Fibroblast of lung (primary cell): Measurements from ENCODE around the gene NFATC2. TPM values are rescaled to one million over a fixed set of nuclear protein-coding genes. Genes with fewer than 3 reads are reported as not detected.

Experiments
- DNase-seq, 2 donors: peaks; one replicate each; pipeline versions ENCODE4 v3.0.0 to v3.0.0-alpha.2; 2010; ENCODE audit warnings: low read depth in 2 of 2
- H2AFZ ChIP-seq: 2 replicates; pipeline ENCODE4 v1.5.1; 2012; ENCODE audit warnings: low read length, control low read depth, inconsistent platforms
- H3K27ac ChIP-seq: 2 replicates; pipeline ENCODE4 v1.5.1; 2011; ENCODE audit warnings: low read length, control low read depth; ENCODE audit not compliant: insufficient read depth
- H3K27me3 ChIP-seq: 2 replicates; pipeline ENCODE4 v1.5.1; 2011; ENCODE audit warnings: mild to moderate bottlenecking, low read length; ENCODE audit not compliant: control insufficient read depth, insufficient read depth
- H3K36me3 ChIP-seq: 2 replicates; pipeline ENCODE4 v1.5.1; 2011; ENCODE audit warnings: low read length; ENCODE audit not compliant: control insufficient read depth, insufficient read depth
- H3K4me1 ChIP-seq: 2 replicates; pipeline ENCODE4 v1.5.1; 2011; ENCODE audit warnings: low read length; ENCODE audit not compliant: control insufficient read depth, insufficient read depth; ENCODE audit errors: extremely low read depth
- H3K4me2 ChIP-seq: 2 replicates; pipeline ENCODE4 v1.5.1; 2011; ENCODE audit warnings: low read length, control low read depth; ENCODE audit not compliant: insufficient read depth; ENCODE audit errors: extremely low read depth
- H3K4me3 ChIP-seq, 4 experiments: fragments of 200-600 bp in 1 of 4; sonication (generic) in 1 of 4; replicated peaks in 1 of 4; 2 replicates each; pipeline ENCODE4 v1.5.1; 2011 to 2016; ENCODE audit warnings: low read length in 4 of 4, low read depth in 3 of 4, mild to moderate bottlenecking in 3 of 4, control low read depth in 2 of 4, inconsistent platforms in 1 of 4, mixed read lengths in 1 of 4; ENCODE audit not compliant: insufficient read depth in 1 of 4; ENCODE audit errors: control extremely low read depth in 1 of 4
- H3K79me2 ChIP-seq: 2 replicates; pipeline ENCODE4 v1.5.1; 2012; ENCODE audit warnings: mild to moderate bottlenecking, low read length, inconsistent platforms; ENCODE audit not compliant: control insufficient read depth, insufficient read depth
- H3K9ac ChIP-seq: 2 replicates; pipeline ENCODE4 v1.5.1; 2011; ENCODE audit warnings: mild to moderate bottlenecking, low read length, control low read depth; ENCODE audit not compliant: insufficient read depth
- H3K9me3 ChIP-seq: 2 replicates; pipeline ENCODE4 v1.5.1; 2012; ENCODE audit warnings: low read depth, low read length; ENCODE audit not compliant: control insufficient read depth, insufficient read depth
- H4K20me1 ChIP-seq: 2 replicates; pipeline ENCODE4 v1.5.1; 2011; ENCODE audit warnings: low read length; ENCODE audit not compliant: control insufficient read depth, insufficient read depth; ENCODE audit errors: extremely low read depth
- EZH2 ChIP-seq: IDR thresholded peaks from 2 replicates; pipeline ENCODE4 v1.5.1; 2012; ENCODE audit warnings: low read length, control low read depth, mild to moderate bottlenecking; ENCODE audit errors: missing control alignments
- polyA plus RNA-seq, 2 donors: library from polyadenylated mRNA; depleted of rRNA in 1 of 2; stranded (reverse) in 1 of 2; unstranded in 1 of 2; fragments of >200 nt; gene quantifications; 2 replicates each; pipeline ENCODE4 v1.2.1, GENCODE V29; 2011 to 2012; ENCODE audit warnings: missing spikeins in 1 of 2
- total RNA-seq: library from RNA; depleted of rRNA; stranded (reverse); fragments of >200 nt; gene quantifications from 2 replicates; pipeline ENCODE4 v1.2.1, GENCODE V29; 2014
- TF ChIP-seq, protein P1 (sequence below), 2 donors: IDR thresholded peaks in 1 of 2; conservative IDR thresholded peaks in 1 of 2; 1 replicate in 1 of 2; 2 replicates in 1 of 2; pipeline ENCODE4 v1.5.1; 2011 to 2012; ENCODE audit warnings: low read length in 2 of 2, control low read depth in 1 of 2, inconsistent platforms in 1 of 2, low read depth in 1 of 2, mild to moderate bottlenecking in 1 of 2

Gene NFATC2
- total and polyA plus RNA-seq, 2 donors (not counting 1 experiment from before 2014, with no cell fraction given): 0.50 to 1.2 TPM

DNA sequence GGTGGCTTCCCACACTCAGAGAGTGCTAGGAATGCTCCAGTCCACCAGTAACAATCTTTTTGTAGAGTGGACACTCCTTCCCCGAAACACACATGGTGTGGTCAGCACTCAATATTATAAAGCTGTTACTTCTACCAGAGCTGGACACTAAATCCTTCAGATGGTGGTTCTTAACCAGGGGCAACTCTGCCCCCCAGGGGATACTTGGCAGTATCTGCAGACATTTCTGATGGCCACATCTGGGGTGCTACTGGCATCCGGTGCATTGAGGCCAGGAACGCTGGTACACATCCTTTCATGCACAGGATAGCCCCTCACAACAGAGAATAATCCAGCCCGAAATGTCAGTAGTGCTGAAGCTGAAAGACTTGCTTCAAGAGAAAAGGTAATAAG, 124.4 kb downstream of the NFATC2 start:
- Histone ChIP-seq H3K36me3 (no peaks in the 10 kb centered on the region), H3K4me3 (no peak overlapping the region)

DNA sequence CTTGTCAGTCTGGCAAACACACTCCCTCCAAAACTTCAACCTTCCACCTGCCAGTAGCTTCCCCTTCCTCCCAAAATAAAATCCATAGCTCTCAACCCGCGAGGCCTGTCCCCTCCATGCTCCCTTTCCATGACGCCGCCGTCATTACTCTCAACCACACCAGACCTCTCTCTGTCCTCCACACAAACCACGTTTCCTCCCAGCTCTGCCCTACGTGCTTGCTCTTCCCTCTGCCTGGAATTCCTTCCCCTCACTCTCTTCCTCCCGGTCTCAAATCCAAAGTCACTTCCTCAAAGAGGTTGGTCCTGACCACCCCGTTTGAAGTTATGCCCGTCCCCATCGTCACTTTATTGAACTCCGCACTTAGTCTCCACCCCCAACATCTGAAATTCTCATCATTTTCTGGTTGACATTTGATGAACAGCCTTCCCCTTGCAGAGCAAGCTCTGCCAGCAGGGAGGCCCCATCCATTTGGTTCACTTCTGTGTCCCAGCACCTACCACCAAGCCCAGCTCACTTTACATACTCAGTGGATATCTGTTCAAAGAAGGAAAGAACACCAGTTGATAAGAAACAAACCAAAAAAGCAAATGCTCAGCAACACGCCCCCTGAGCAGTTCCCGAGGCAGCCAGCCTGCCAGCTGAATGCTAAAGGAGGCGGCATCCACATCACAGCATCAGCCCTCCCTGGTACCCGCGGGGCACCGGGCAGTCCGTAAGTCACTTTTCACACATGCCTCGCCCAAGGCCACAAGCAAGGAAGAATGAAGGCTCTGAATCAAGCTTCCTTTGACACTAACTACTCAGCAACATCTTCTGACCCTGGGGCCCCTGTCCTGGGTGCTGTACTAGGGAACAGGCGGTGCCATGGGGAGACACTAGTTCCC, 125.0 kb downstream of the NFATC2 start:
- DNase-seq: no peak
- Histone ChIP-seq H3K4me3 (no peak overlapping the region), H3K4me2 (no peak overlapping the region), H3K36me3 (no peaks in the 10 kb centered on the region), H3K27ac (no peak overlapping the region), H4K20me1 (no peaks in the 10 kb centered on the region), H2AFZ (no peak overlapping the region), H3K4me1 (no peaks in the 10 kb centered on the region), H3K9me3 (no peaks in the 10 kb centered on the region), H3K79me2 (no peaks in the 10 kb centered on the region), H3K9ac (no peak overlapping the region), H3K27me3 (no peaks in the 10 kb centered on the region)
- TF ChIP-seq EZH2: no peak
- TF ChIP-seq, protein P1, sequence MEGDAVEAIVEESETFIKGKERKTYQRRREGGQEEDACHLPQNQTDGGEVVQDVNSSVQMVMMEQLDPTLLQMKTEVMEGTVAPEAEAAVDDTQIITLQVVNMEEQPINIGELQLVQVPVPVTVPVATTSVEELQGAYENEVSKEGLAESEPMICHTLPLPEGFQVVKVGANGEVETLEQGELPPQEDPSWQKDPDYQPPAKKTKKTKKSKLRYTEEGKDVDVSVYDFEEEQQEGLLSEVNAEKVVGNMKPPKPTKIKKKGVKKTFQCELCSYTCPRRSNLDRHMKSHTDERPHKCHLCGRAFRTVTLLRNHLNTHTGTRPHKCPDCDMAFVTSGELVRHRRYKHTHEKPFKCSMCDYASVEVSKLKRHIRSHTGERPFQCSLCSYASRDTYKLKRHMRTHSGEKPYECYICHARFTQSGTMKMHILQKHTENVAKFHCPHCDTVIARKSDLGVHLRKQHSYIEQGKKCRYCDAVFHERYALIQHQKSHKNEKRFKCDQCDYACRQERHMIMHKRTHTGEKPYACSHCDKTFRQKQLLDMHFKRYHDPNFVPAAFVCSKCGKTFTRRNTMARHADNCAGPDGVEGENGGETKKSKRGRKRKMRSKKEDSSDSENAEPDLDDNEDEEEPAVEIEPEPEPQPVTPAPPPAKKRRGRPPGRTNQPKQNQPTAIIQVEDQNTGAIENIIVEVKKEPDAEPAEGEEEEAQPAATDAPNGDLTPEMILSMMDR (conservative IDR thresholded peaks at IDR 0.05 in 1 of 2, IDR thresholded peaks at IDR 0.05 in 1 of 2; ENCODE audit: low read depth in 1 of 2, low read length in 2 of 2): no peak

More for the DNA sequence above, 124.4 kb downstream of the NFATC2 start:
- TF ChIP-seq, protein P1 (conservative IDR thresholded peaks at IDR 0.05 in 1 of 2, IDR thresholded peaks at IDR 0.05 in 1 of 2; ENCODE audit: low read depth in 1 of 2, low read length in 2 of 2): no peak
- no peak for TF ChIP-seq EZH2
- Histone ChIP-seq H3K27ac (no peak overlapping the region), H3K4me1 (no peaks in the 10 kb centered on the region), H2AFZ (no peak overlapping the region), H3K4me2 (no peak overlapping the region), H3K9ac (no peak overlapping the region), H3K27me3 (no peaks in the 10 kb centered on the region), H3K79me2 (no peaks in the 10 kb centered on the region), H3K9me3 (no peaks in the 10 kb centered on the region), H4K20me1 (no peaks in the 10 kb centered on the region)
- DNase-seq: no peak

DNA sequence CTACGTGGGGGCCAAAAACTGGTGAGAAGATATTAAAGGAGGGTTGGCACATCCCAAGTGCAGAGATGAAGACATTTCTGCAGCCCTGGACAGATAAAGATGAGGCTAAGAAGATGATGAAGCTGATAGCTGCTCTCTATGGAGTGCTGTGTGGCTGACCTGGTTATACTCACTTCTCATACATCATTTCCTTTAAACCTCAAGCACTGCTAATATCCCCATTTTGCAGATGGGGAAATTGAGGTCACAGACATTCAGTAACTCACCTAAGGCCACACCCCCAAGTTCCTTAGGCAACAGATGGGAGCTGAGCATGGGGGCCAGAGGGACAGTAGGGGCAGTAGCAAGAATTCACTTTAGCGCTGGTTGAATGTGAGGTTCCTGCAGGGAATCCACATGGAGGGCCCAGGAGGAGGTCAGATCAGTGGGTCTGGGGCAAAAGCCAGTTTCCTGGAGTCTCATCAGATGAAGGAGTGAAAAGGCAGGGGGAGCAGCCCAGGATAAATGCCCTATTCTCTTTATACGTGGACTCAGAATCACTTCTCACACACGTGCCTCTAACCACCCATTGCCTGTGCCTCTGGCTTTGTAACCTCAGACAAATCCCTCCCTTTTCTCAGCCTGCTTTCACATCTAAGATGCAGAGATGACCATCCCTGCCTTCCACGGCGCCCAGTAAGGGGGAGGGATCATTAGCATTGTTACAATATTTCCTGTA, 125.8 kb downstream of the NFATC2 start:
- Histone ChIP-seq H4K20me1 (no peaks in the 10 kb centered on the region), H3K79me2 (no peaks in the 10 kb centered on the region), H3K9ac (no peak overlapping the region), H3K4me2 (no peak overlapping the region), H3K4me1 (no peaks in the 10 kb centered on the region), H3K9me3 (no peaks in the 10 kb centered on the region), H3K27me3 (no peaks in the 10 kb centered on the region), H3K36me3 (no peaks in the 10 kb centered on the region), H2AFZ (no peak overlapping the region), H3K27ac (no peak overlapping the region), H3K4me3 (no peak overlapping the region)
- TF ChIP-seq EZH2: no peak
- TF ChIP-seq, protein P1 (conservative IDR thresholded peaks at IDR 0.05 in 1 of 2, IDR thresholded peaks at IDR 0.05 in 1 of 2; ENCODE audit: low read depth in 1 of 2, low read length in 2 of 2): no peak
- DNase-seq: no peak
